ENCODE measurements around the gene PXDC1.

- TF ChIP-seq, protein P1, sequence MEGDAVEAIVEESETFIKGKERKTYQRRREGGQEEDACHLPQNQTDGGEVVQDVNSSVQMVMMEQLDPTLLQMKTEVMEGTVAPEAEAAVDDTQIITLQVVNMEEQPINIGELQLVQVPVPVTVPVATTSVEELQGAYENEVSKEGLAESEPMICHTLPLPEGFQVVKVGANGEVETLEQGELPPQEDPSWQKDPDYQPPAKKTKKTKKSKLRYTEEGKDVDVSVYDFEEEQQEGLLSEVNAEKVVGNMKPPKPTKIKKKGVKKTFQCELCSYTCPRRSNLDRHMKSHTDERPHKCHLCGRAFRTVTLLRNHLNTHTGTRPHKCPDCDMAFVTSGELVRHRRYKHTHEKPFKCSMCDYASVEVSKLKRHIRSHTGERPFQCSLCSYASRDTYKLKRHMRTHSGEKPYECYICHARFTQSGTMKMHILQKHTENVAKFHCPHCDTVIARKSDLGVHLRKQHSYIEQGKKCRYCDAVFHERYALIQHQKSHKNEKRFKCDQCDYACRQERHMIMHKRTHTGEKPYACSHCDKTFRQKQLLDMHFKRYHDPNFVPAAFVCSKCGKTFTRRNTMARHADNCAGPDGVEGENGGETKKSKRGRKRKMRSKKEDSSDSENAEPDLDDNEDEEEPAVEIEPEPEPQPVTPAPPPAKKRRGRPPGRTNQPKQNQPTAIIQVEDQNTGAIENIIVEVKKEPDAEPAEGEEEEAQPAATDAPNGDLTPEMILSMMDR (IDR thresholded peaks at IDR 0.05): no peak
- TF ChIP-seq POLR2A (IDR thresholded peaks at IDR 0.05): no peak
These were observed 44.5 kb downstream of the PXDC1 start for GRCh38 chr6:3707024-3707423.

All from thyroid gland (tissue), 4 donors.